ENCODE measurements around the gene BORCS8. TPM values are rescaled to one million over a fixed set of nuclear protein-coding genes. Genes with fewer than 3 reads are reported as not detected.

Gene BORCS8
- total RNA-seq, 2 experiments from 2014 or later, result 20.8 to 22.2 TPM

GRCh38 chr19:19212916-19213315, 21.0 kb upstream of the BORCS8 start:
- peaks cover 42% of the 10 kb centered on the region for H3K27me3 Mint-ChIP-seq
- CTCF ChIA-PET, result interaction anchor here (1.0 kb wide), 1 partner anchor 12 kb away, joined by 3 read pairs; no protein-coding TSS in a partner anchor
- peaks cover under 1% of the 10 kb centered on the region for H3K4me1 Mint-ChIP-seq (ENCODE audit: low read depth)
- H3K9me3 Mint-ChIP-seq, result no peaks in the 10 kb centered on the region
- POLR2A ChIA-PET, result no interaction called here
- H3K36me3 Mint-ChIP-seq (ENCODE audit: low read depth), result no peaks in the 10 kb centered on the region
- intact Hi-C loops (cut with micrococcal nuclease), result no loop called here
- DNase-seq (no peak), ATAC-seq (no peak)
- no peak overlapping the region for H3K4me3 Mint-ChIP-seq
- TF ChIP-seq, protein P1, sequence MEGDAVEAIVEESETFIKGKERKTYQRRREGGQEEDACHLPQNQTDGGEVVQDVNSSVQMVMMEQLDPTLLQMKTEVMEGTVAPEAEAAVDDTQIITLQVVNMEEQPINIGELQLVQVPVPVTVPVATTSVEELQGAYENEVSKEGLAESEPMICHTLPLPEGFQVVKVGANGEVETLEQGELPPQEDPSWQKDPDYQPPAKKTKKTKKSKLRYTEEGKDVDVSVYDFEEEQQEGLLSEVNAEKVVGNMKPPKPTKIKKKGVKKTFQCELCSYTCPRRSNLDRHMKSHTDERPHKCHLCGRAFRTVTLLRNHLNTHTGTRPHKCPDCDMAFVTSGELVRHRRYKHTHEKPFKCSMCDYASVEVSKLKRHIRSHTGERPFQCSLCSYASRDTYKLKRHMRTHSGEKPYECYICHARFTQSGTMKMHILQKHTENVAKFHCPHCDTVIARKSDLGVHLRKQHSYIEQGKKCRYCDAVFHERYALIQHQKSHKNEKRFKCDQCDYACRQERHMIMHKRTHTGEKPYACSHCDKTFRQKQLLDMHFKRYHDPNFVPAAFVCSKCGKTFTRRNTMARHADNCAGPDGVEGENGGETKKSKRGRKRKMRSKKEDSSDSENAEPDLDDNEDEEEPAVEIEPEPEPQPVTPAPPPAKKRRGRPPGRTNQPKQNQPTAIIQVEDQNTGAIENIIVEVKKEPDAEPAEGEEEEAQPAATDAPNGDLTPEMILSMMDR (IDR thresholded peaks at IDR 0.05), result no peak
- no peak overlapping the region for H3K27ac Mint-ChIP-seq

GRCh38 chr19:19211499-19212420, 19.8 kb upstream of the BORCS8 start, which contains the start of gene NCAN:
TSS of gene NCAN (plus strand) at chr19:19211958. CDS start at chr19:19216954, 4,996 bp downstream.
- no peak within 1 kb of the TSS for H3K27ac Mint-ChIP-seq
- TF ChIP-seq, protein P1 (IDR thresholded peaks at IDR 0.05), result no peak
- H3K9me3 Mint-ChIP-seq, result no peaks in the 10 kb centered on the region
- no peak for ATAC-seq
- CTCF ChIA-PET, result interaction anchor here (0.7 kb wide), 1 partner anchor 22 kb away, joined by 3 read pairs; no protein-coding TSS in a partner anchor
- intact Hi-C loops (cut with micrococcal nuclease), result no loop called here
- no peak for DNase-seq
- H3K36me3 Mint-ChIP-seq (ENCODE audit: low read depth), result no peaks in the 10 kb centered on the region
- peaks cover 12% of the 10 kb centered on the region for H3K4me1 Mint-ChIP-seq (ENCODE audit: low read depth)
- H3K4me3 Mint-ChIP-seq, result no peak within 1 kb of the TSS
- POLR2A ChIA-PET, result no interaction called here
- peaks cover 42% of the 10 kb centered on the region for H3K27me3 Mint-ChIP-seq

DNA sequence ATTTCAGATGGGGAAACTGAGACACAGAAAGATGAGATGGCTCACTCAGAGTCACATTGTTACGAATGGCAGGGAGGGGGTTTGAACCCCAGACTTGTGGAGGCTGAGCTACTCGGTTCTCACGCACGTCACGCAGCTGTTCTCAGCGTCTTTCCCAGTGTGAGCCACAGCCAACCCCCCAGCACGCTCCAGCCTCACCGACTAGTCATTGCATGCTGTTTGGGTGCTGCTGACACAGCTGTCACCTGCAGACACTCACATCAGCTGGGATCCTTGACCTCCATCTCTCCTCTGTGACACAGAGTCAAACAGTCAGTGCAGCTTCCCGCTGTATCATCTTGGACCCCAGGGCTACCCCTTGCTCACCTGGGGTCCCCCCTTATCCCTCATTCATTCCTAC, 17.4 kb upstream of the BORCS8 start:
- POLR2A ChIA-PET, result no interaction called here
- ATAC-seq, result no peak
- intact Hi-C loops (cut with micrococcal nuclease), result no loop called here
- H3K27me3 Mint-ChIP-seq, result peaks cover 31% of the 10 kb centered on the region
- H3K4me3 Mint-ChIP-seq, result no peak overlapping the region
- H3K9me3 Mint-ChIP-seq, result no peaks in the 10 kb centered on the region
- no peak overlapping the region for H3K27ac Mint-ChIP-seq
- H3K36me3 Mint-ChIP-seq (ENCODE audit: low read depth), result no peaks in the 10 kb centered on the region
- TF ChIP-seq, protein P1 (IDR thresholded peaks at IDR 0.05), result no peak
- no peak for DNase-seq
- H3K4me1 Mint-ChIP-seq (ENCODE audit: low read depth), result peaks cover 12% of the 10 kb centered on the region
- CTCF ChIA-PET, result no interaction called here

- no peaks in the 10 kb centered on the region for H3K9me3 Mint-ChIP-seq
- intact Hi-C loops (cut with micrococcal nuclease), result no loop called here
- ATAC-seq, result no peak
- peaks cover 4% of the 10 kb centered on the region for H3K36me3 Mint-ChIP-seq (ENCODE audit: low read depth)
- H3K27ac Mint-ChIP-seq, result no peak overlapping the region
- no peak overlapping the region for H3K4me3 Mint-ChIP-seq
- peaks cover 16% of the 10 kb centered on the region for H3K27me3 Mint-ChIP-seq
- POLR2A ChIA-PET, result interaction anchor here (1.2 kb wide), 1 partner anchor 16 kb away, joined by 8 read pairs; the partner anchor contains the start of genes BORCS8 and RFXANK
- TF ChIP-seq, protein P1 (IDR thresholded peaks at IDR 0.05), result no peak
- peaks cover 15% of the 10 kb centered on the region for H3K4me1 Mint-ChIP-seq (ENCODE audit: low read depth)
- CTCF ChIA-PET, result no interaction called here
- no peak for DNase-seq
Measured at GRCh38 chr19:19207637-19208572, 16.0 kb upstream of the BORCS8 start.

All from activated CD8-positive, alpha-beta T cell treated with anti-CD3 and anti-CD28 coated beads for 36 hours (primary cell).